RWPE2 (cell line): ENCODE results near the gene CCN6.
A peak's percentile ranks its signal among the peaks of the same experiment; 100 is the strongest.

Experiments used
- ATAC-seq: fragments of 200-7000 bp; cut with Tn5 transposase; 3 replicates; pipeline ENCODE4 v1.9.1; 2021; ENCODE audit warnings: low read depth
- DNase-seq: peaks from one replicate; pipeline ENCODE4 v3.0.0-alpha.2; 2020; ENCODE audit warnings: low spot score
- H3K27ac ChIP-seq: fragments of 450-650 bp; 2 replicates; pipeline ENCODE4 v1.5.1; 2017; ENCODE audit warnings: mild to moderate bottlenecking; ENCODE audit not compliant: poor library complexity, severe bottlenecking
- H3K27me3 ChIP-seq: fragments of 250-450 bp; sonication (Bioruptor Pico); 2 replicates; pipeline ENCODE4 v1.5.1; 2021; ENCODE audit warnings: mild to moderate bottlenecking, moderate library complexity; ENCODE audit not compliant: insufficient read depth, poor library complexity, severe bottlenecking
- H3K36me3 ChIP-seq: fragments of 250-450 bp; sonication (Bioruptor Pico); 2 replicates; pipeline ENCODE4 v1.5.1; 2020; ENCODE audit warnings: low read depth, mild to moderate bottlenecking, moderate library complexity
- H3K4me1 ChIP-seq: fragments of 250-450 bp; sonication (Bioruptor Pico); 2 replicates; pipeline ENCODE4 v1.5.1; 2021; ENCODE audit warnings: mild to moderate bottlenecking, moderate library complexity; ENCODE audit not compliant: insufficient read depth, poor library complexity, severe bottlenecking
- H3K4me3 ChIP-seq: fragments of 250-450 bp; sonication (Bioruptor Pico); 2 replicates; pipeline ENCODE4 v1.5.1; 2021; ENCODE audit warnings: mild to moderate bottlenecking, moderate library complexity; ENCODE audit not compliant: severe bottlenecking
- H3K9me3 ChIP-seq: fragments of 250-450 bp; sonication (Bioruptor Pico); 2 replicates; pipeline ENCODE4 v1.5.1; 2021; ENCODE audit warnings: mild to moderate bottlenecking, moderate library complexity; ENCODE audit not compliant: severe bottlenecking
- TF ChIP-seq, protein P1 (sequence below): fragments of 450-650 bp; IDR thresholded peaks from one replicate; pipeline ENCODE4 v1.5.1; 2017; ENCODE audit warnings: mild to moderate bottlenecking, moderate library complexity; ENCODE audit not compliant: poor library complexity, severe bottlenecking

The CCN6 gene

DNA sequence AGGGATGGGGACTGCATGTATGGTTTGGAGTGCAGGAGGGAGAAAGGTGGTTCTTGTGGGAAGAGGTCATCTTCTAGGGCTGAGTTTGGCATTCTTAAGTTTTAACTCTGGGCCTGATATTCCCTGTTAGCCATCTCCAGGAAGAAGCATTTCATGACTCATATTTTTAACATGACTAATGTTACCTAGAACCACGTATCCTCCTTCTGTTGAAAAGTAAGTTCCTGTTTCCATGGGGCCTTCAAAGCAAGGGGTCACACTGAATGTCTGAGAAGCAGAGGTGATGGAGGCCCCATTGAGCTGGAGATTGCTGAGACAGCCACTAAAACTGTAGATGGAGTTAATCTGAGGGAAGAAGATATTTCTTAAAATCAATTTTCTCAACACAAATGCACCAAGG, 63.6 kb downstream of the CCN6 start:
- Histone ChIP-seq H3K4me3 (no peak overlapping the region), H3K27me3 (no peaks in the 10 kb centered on the region), H3K9me3 (no peaks in the 10 kb centered on the region), H3K4me1 (peaks cover 6% of the 10 kb centered on the region), H3K36me3 (no peaks in the 10 kb centered on the region), H3K27ac (no peak overlapping the region)
- TF ChIP-seq, protein P1, sequence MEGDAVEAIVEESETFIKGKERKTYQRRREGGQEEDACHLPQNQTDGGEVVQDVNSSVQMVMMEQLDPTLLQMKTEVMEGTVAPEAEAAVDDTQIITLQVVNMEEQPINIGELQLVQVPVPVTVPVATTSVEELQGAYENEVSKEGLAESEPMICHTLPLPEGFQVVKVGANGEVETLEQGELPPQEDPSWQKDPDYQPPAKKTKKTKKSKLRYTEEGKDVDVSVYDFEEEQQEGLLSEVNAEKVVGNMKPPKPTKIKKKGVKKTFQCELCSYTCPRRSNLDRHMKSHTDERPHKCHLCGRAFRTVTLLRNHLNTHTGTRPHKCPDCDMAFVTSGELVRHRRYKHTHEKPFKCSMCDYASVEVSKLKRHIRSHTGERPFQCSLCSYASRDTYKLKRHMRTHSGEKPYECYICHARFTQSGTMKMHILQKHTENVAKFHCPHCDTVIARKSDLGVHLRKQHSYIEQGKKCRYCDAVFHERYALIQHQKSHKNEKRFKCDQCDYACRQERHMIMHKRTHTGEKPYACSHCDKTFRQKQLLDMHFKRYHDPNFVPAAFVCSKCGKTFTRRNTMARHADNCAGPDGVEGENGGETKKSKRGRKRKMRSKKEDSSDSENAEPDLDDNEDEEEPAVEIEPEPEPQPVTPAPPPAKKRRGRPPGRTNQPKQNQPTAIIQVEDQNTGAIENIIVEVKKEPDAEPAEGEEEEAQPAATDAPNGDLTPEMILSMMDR: no peak
- DNase-seq (no peak), ATAC-seq (peak; percentile 82)

DNA sequence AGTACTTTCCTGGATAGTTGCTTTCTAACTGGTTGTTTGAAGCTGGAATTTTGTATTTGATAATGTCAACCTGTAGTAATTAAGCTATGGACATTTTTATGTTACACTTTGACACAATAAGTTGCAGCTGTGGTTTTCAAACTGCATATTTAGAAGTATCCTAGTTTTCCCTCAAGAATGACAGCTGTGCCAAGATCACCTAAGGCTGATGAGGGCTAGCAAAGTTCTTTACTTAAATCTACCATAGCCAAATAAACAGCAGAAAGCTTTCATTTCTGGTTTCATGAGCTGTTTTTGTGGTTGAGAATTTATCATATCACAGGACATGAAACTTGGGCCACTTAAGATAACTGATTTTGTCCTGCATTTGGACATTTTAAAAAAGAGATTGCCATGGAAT, 64.1 kb downstream of the CCN6 start:
- DNase-seq (no peak), ATAC-seq (no peak)
- Histone ChIP-seq H3K36me3 (no peaks in the 10 kb centered on the region), H3K4me1 (peaks cover 6% of the 10 kb centered on the region), H3K4me3 (no peak overlapping the region), H3K9me3 (no peaks in the 10 kb centered on the region), H3K27ac (no peak overlapping the region), H3K27me3 (no peaks in the 10 kb centered on the region)
- TF ChIP-seq, protein P1: no peak
